ENCODE results near the gene RAB40C.

RAB40C gene

GRCh38 chr16:651844-652243, 62.0 kb downstream of the RAB40C start:
- H4K20me1 ChIP-seq (ENCODE audit: insufficient read depth, low read length): 0 out of 2 replicates have a peak, but pooled peaks cover 3% of the 10 kb centered on the region
- H3K4me2 ChIP-seq (ENCODE audit: insufficient read depth, low read length): no peak overlapping the region
- DNase-seq: no peak
- H3K27me3 ChIP-seq (ENCODE audit: insufficient read depth, low read length, poor library complexity): no peaks in the 10 kb centered on the region
- TF ChIP-seq CTCF (IDR thresholded peaks at IDR 0.05; ENCODE audit: borderline replicate concordance, extremely low read depth, low read length, poor library complexity, severe bottlenecking) (no peak), EZH2 (IDR thresholded peaks at IDR 0.05; ENCODE audit: borderline replicate concordance, low read depth, low read length, severe bottlenecking) (no peak)
- no peaks in the 10 kb centered on the region for H3K9me3 ChIP-seq (ENCODE audit: insufficient read depth, low read length, severe bottlenecking)
- no peak overlapping the region for H3K9ac ChIP-seq (ENCODE audit: low read depth, low read length)
- H3K27ac ChIP-seq (ENCODE audit: low read length): no peak overlapping the region
- H3K4me1 ChIP-seq (ENCODE audit: insufficient read depth, low read length): peaks cover 29% of the 10 kb centered on the region
- no peak overlapping the region for H2AFZ ChIP-seq (ENCODE audit: low read depth, low read length)
- H3K36me3 ChIP-seq (ENCODE audit: insufficient read depth, low read length): peaks cover 60% of the 10 kb centered on the region
- H3K4me3 ChIP-seq (ENCODE audit: low read depth in 1 of 2, low read length in 2 of 2): no peak overlapping the region
- ATAC-seq (ENCODE audit: insufficient read depth, low read depth): no peak
- H3K79me2 ChIP-seq (ENCODE audit: insufficient read depth, low read length): peaks cover 38% of the 10 kb centered on the region

- Histone ChIP-seq H3K79me2 (ENCODE audit: insufficient read depth, low read length) (peaks cover 32% of the 10 kb centered on the region), H3K36me3 (ENCODE audit: insufficient read depth, low read length) (peaks cover 68% of the 10 kb centered on the region), H3K4me2 (ENCODE audit: insufficient read depth, low read length) (no peak overlapping the region), H3K4me3 (ENCODE audit: low read depth in 1 of 2, low read length in 2 of 2) (no peak overlapping the region), H2AFZ (ENCODE audit: low read depth, low read length) (no peak overlapping the region), H3K9ac (ENCODE audit: low read depth, low read length) (no peak overlapping the region), H3K27me3 (ENCODE audit: insufficient read depth, low read length, poor library complexity) (no peaks in the 10 kb centered on the region), H3K9me3 (ENCODE audit: insufficient read depth, low read length, severe bottlenecking) (no peaks in the 10 kb centered on the region), H3K4me1 (ENCODE audit: insufficient read depth, low read length) (peaks cover 24% of the 10 kb centered on the region), H4K20me1 (ENCODE audit: insufficient read depth, low read length) (0 out of 2 replicates have a peak, but pooled peaks cover under 1% of the 10 kb centered on the region), H3K27ac (ENCODE audit: low read length) (no peak overlapping the region)
- DNase-seq: no peak
- ATAC-seq (ENCODE audit: insufficient read depth, low read depth): no peak
- no peak for TF ChIP-seq CTCF (IDR thresholded peaks at IDR 0.05; ENCODE audit: borderline replicate concordance, extremely low read depth, low read length, poor library complexity, severe bottlenecking)
- no peak for TF ChIP-seq EZH2 (IDR thresholded peaks at IDR 0.05; ENCODE audit: borderline replicate concordance, low read depth, low read length, severe bottlenecking)
Measured at GRCh38 chr16:652454-653305, 62.8 kb downstream of the RAB40C start.

DNA sequence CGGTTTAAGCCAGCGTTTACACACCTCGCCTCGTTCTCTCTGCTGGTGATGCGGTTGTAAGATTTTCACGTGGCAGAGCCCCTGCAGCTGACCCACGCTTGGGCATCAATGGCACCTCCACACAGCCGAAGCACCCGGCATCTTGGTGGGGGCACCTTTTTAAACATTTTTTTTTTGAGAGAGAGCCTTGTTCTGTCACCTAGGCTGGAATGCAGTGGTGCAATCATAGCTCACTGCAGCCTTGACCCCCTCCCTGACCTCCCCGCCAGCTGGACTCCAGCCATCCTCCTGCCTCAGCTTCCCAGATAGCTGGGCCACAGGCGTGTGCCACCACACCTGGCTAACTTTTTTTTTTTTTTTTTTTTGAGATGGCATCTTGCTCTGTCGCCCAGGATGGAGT, 64.2 kb downstream of the RAB40C start:
- Histone ChIP-seq H3K4me3 (ENCODE audit: low read depth in 1 of 2, low read length in 2 of 2) (no peak overlapping the region), H3K36me3 (ENCODE audit: insufficient read depth, low read length) (peaks cover 81% of the 10 kb centered on the region), H2AFZ (ENCODE audit: low read depth, low read length) (no peak overlapping the region), H3K9me3 (ENCODE audit: insufficient read depth, low read length, severe bottlenecking) (no peaks in the 10 kb centered on the region), H3K9ac (ENCODE audit: low read depth, low read length) (no peak overlapping the region), H3K27ac (ENCODE audit: low read length) (no peak overlapping the region), H3K27me3 (ENCODE audit: insufficient read depth, low read length, poor library complexity) (no peaks in the 10 kb centered on the region), H4K20me1 (ENCODE audit: insufficient read depth, low read length) (peaks cover 8% of the 10 kb centered on the region), H3K4me1 (ENCODE audit: insufficient read depth, low read length) (peaks cover 15% of the 10 kb centered on the region), H3K4me2 (ENCODE audit: insufficient read depth, low read length) (no peak overlapping the region), H3K79me2 (ENCODE audit: insufficient read depth, low read length) (peaks cover 18% of the 10 kb centered on the region)
- TF ChIP-seq CTCF (IDR thresholded peaks at IDR 0.05; ENCODE audit: borderline replicate concordance, extremely low read depth, low read length, poor library complexity, severe bottlenecking) (no peak), EZH2 (IDR thresholded peaks at IDR 0.05; ENCODE audit: borderline replicate concordance, low read depth, low read length, severe bottlenecking) (no peak)
- ATAC-seq (ENCODE audit: insufficient read depth, low read depth) (no peak), DNase-seq (no peak)

Data from DND-41 (cell line).